ENCODE results near the gene TEX12. TPM values are rescaled to one million over a fixed set of nuclear protein-coding genes. Genes with fewer than 3 reads are reported as not detected.

TEX12 gene
- total and polyA plus RNA-seq, 10 donors = 0.16 to 2.9 (median 0.57) TPM; not detected in 5

GRCh38 chr11:112212290-112212689 lies 45.1 kb downstream of the TEX12 start:
- no peak for DNase-seq
- WGBS, 5 donors = 89 to 93% (median 92%) methylated on average over 3 of the region's 3 CpGs
- H3K9me3 ChIP-seq = no peaks in the 10 kb centered on the region
- no peaks in the 10 kb centered on the region for H3K27me3 ChIP-seq (replicated peaks in 1 of 7)
- peaks cover 0 to 7% (median 0%) of the 10 kb centered on the region in 6 donors for H3K4me1 ChIP-seq
- H3K36me3 ChIP-seq = no peaks in the 10 kb centered on the region
- TF ChIP-seq POLR2AphosphoS5 (IDR thresholded peaks at IDR 0.05) (no peak), CTCF (IDR thresholded peaks at IDR 0.05 in 8 of 11, conservative IDR thresholded peaks at IDR 0.05 in 3 of 11) (no peak), POLR2A (IDR thresholded peaks at IDR 0.05) (no peak)
- H3K27ac ChIP-seq = no peak overlapping the region
- intact Hi-C loops (cut with DNase I; ENCODE audit: low total_unique reads) = loop anchor here (10.0 kb wide), 2 partner anchors 1073 to 1323 kb away; no protein-coding TSS in a partner anchor
- H3K4me3 ChIP-seq = no peak overlapping the region

- Histone ChIP-seq H3K36me3 (no peaks in the 10 kb centered on the region), H3K4me3 (no peak overlapping the region), H3K4me1 (peaks cover 0 to 7% (median 0%) of the 10 kb centered on the region in 6 donors), H3K27ac (no peak overlapping the region), H3K27me3 (replicated peaks in 1 of 7) (no peaks in the 10 kb centered on the region), H3K9me3 (no peaks in the 10 kb centered on the region)
- TF ChIP-seq POLR2A (IDR thresholded peaks at IDR 0.05) (no peak), POLR2AphosphoS5 (IDR thresholded peaks at IDR 0.05) (no peak), CTCF (IDR thresholded peaks at IDR 0.05 in 8 of 11, conservative IDR thresholded peaks at IDR 0.05 in 3 of 11) (no peak)
- intact Hi-C loops (cut with DNase I; ENCODE audit: low total_unique reads) = loop anchor here (10.0 kb wide), 2 partner anchors 1072 to 1322 kb away; no protein-coding TSS in a partner anchor
- DNase-seq = no peak
These were observed 45.5 kb downstream of the TEX12 start for GRCh38 chr11:112212710-112213109.

GRCh38 chr11:112213753-112214152 lies 46.6 kb downstream of the TEX12 start:
- peaks cover 0 to 7% (median 0%) of the 10 kb centered on the region in 6 donors for H3K4me1 ChIP-seq
- WGBS, 5 donors = 82 to 90% (median 87%) methylated on average over 4 of the region's 4 CpGs
- no peaks in the 10 kb centered on the region for H3K9me3 ChIP-seq
- H3K4me3 ChIP-seq = no peak overlapping the region
- H3K27ac ChIP-seq = no peak overlapping the region
- DNase-seq = no peak
- intact Hi-C loops (cut with DNase I; ENCODE audit: low total_unique reads) = loop anchor here (10.0 kb wide), 2 partner anchors 1071 to 1321 kb away; no protein-coding TSS in a partner anchor
- no peaks in the 10 kb centered on the region for H3K27me3 ChIP-seq (replicated peaks in 1 of 7)
- no peak for TF ChIP-seq POLR2A (IDR thresholded peaks at IDR 0.05)
- no peak for TF ChIP-seq POLR2AphosphoS5 (IDR thresholded peaks at IDR 0.05)
- TF ChIP-seq CTCF (IDR thresholded peaks at IDR 0.05 in 8 of 11, conservative IDR thresholded peaks at IDR 0.05 in 3 of 11) = no peak
- no peaks in the 10 kb centered on the region for H3K36me3 ChIP-seq

- 88 to 97% (median 89%) methylated on average over 6 of the region's 6 CpGs for WGBS, 5 donors
These were observed 48.4 kb downstream of the TEX12 start for GRCh38 chr11:112215621-112216020.

More at GRCh38 chr11:112215621-112216020, 48.4 kb downstream of the TEX12 start:
- Histone ChIP-seq H3K27me3 (replicated peaks in 1 of 7) (no peaks in the 10 kb centered on the region), H3K4me1 (peaks cover 0 to 8% (median 6%) of the 10 kb centered on the region in 6 donors), H3K36me3 (no peaks in the 10 kb centered on the region), H3K9me3 (no peaks in the 10 kb centered on the region), H3K4me3 (no peak overlapping the region), H3K27ac (no peak overlapping the region)
- TF ChIP-seq CTCF (IDR thresholded peaks at IDR 0.05 in 8 of 11, conservative IDR thresholded peaks at IDR 0.05 in 3 of 11) (no peak), POLR2A (IDR thresholded peaks at IDR 0.05) (no peak), POLR2AphosphoS5 (IDR thresholded peaks at IDR 0.05) (no peak)
- no peak for DNase-seq
- intact Hi-C loops (cut with DNase I; ENCODE audit: low total_unique reads) = loop anchor here (10.0 kb wide), 2 partner anchors 1069 to 1319 kb away; no protein-coding TSS in a partner anchor
